ENCODE measurements around the gene RAD51B.

Gene RAD51B

GRCh38 chr14:68462683-68463082, 643.1 kb downstream of the RAD51B start:
- Mint-ChIP-seq H3K4me1 (ENCODE audit: low read depth) (no peaks in the 10 kb centered on the region), H3K36me3 (ENCODE audit: low read depth) (no peaks in the 10 kb centered on the region), H3K9me3 (no peaks in the 10 kb centered on the region), H3K27ac (no peak overlapping the region), H3K27me3 (ENCODE audit: low read depth) (no peaks in the 10 kb centered on the region), H3K4me3 (no peak overlapping the region)

GRCh38 chr14:68463299-68463698, 643.7 kb downstream of the RAD51B start:
- Mint-ChIP-seq H3K27ac (no peak overlapping the region), H3K4me1 (ENCODE audit: low read depth) (peaks cover 4% of the 10 kb centered on the region), H3K27me3 (ENCODE audit: low read depth) (no peaks in the 10 kb centered on the region), H3K4me3 (no peak overlapping the region), H3K9me3 (no peaks in the 10 kb centered on the region), H3K36me3 (ENCODE audit: low read depth) (no peaks in the 10 kb centered on the region)

DNA sequence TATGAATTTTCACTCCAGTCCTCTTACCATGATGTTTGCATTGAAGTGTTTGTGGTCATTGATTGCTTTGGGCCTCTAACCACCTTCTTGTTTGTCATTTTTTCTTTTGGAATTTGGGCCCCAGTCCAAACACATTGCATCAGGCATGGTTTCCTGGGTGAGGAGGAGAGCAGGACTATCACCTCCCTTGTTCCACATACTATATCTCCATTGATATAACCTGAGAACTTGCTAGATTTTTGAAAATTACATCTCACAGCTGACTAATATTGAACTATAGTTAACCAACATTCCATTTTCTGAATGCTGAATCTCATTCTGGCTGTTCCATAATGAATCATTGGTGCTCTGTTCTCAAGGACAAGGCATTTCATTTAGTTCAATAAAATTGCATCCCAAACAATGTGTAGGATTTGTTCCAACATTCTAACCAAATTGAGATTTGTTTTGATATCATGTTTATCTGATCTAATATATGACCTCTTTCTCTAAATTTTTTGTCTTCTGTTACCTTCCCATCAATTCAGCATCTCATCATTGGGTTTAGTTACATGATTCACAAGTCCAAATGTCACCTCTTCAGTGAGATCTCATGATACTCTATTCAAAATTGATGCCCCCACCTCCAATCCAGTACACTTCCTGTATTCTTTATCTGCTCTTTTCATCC, 644.3 kb downstream of the RAD51B start:
- Mint-ChIP-seq H3K36me3 (ENCODE audit: low read depth) (peaks cover 2% of the 10 kb centered on the region), H3K4me3 (no peak overlapping the region), H3K9me3 (no peaks in the 10 kb centered on the region), H3K4me1 (ENCODE audit: low read depth) (peaks cover 9% of the 10 kb centered on the region), H3K27me3 (ENCODE audit: low read depth) (no peaks in the 10 kb centered on the region), H3K27ac (no peak overlapping the region)

GRCh38 chr14:68464711-68465110, 645.1 kb downstream of the RAD51B start:
- no peak overlapping the region for H3K4me3 Mint-ChIP-seq

GRCh38 chr14:68466491-68466977, 647.0 kb downstream of the RAD51B start:
- H3K4me3 Mint-ChIP-seq: no peak overlapping the region
- peaks cover 3% of the 10 kb centered on the region for H3K36me3 Mint-ChIP-seq (ENCODE audit: low read depth)
- peaks cover 18% of the 10 kb centered on the region for H3K4me1 Mint-ChIP-seq (ENCODE audit: low read depth)
- H3K27me3 Mint-ChIP-seq (ENCODE audit: low read depth): no peaks in the 10 kb centered on the region
- no peaks in the 10 kb centered on the region for H3K9me3 Mint-ChIP-seq
- H3K27ac Mint-ChIP-seq: no peak overlapping the region

More at GRCh38 chr14:68464711-68465110, 645.1 kb downstream of the RAD51B start:
- Mint-ChIP-seq H3K27ac (no peak overlapping the region), H3K4me1 (ENCODE audit: low read depth) (peaks cover 15% of the 10 kb centered on the region), H3K9me3 (no peaks in the 10 kb centered on the region), H3K27me3 (ENCODE audit: low read depth) (no peaks in the 10 kb centered on the region), H3K36me3 (ENCODE audit: low read depth) (peaks cover 2% of the 10 kb centered on the region)

DNA sequence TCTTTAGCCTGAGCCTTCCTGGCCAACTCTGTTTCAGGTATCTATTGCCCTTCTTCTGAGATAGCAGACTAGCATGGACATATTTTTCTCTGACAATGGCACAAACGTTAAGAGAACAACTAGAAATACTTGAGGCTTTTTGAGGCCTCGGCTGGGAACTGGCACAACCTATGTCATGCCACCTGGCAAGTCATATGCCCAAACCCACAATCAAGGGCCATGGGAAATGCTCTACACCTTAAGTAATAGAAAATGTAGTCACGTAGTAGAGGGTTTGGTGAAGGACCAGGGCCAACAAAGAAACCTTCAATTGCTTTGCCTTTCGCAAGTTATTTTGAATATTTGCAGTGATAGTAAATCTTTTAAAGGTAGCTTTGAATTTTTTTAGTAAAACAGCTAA, 647.8 kb downstream of the RAD51B start:
- Mint-ChIP-seq H3K4me3 (no peak overlapping the region), H3K9me3 (no peaks in the 10 kb centered on the region), H3K27ac (no peak overlapping the region), H3K36me3 (ENCODE audit: low read depth) (peaks cover 3% of the 10 kb centered on the region), H3K4me1 (ENCODE audit: low read depth) (peaks cover 18% of the 10 kb centered on the region), H3K27me3 (ENCODE audit: low read depth) (no peaks in the 10 kb centered on the region)

GRCh38 chr14:68468437-68469207, 649.0 kb downstream of the RAD51B start:
- H3K27me3 Mint-ChIP-seq (ENCODE audit: low read depth): no peaks in the 10 kb centered on the region
- H3K9me3 Mint-ChIP-seq: no peaks in the 10 kb centered on the region
- H3K4me3 Mint-ChIP-seq: peak overlapping the region; percentile 35
- H3K36me3 Mint-ChIP-seq (ENCODE audit: low read depth): peaks cover 3% of the 10 kb centered on the region
- H3K27ac Mint-ChIP-seq: peak overlapping the region; percentile 91
- peaks cover 24% of the 10 kb centered on the region for H3K4me1 Mint-ChIP-seq (ENCODE audit: low read depth)

- Mint-ChIP-seq H3K36me3 (ENCODE audit: low read depth) (peaks cover 3% of the 10 kb centered on the region), H3K27ac (no peak overlapping the region), H3K4me3 (no peak overlapping the region), H3K4me1 (ENCODE audit: low read depth) (peaks cover 24% of the 10 kb centered on the region), H3K27me3 (ENCODE audit: low read depth) (no peaks in the 10 kb centered on the region), H3K9me3 (no peaks in the 10 kb centered on the region)
These were observed 649.7 kb downstream of the RAD51B start for GRCh38 chr14:68469208-68469713.

DNA sequence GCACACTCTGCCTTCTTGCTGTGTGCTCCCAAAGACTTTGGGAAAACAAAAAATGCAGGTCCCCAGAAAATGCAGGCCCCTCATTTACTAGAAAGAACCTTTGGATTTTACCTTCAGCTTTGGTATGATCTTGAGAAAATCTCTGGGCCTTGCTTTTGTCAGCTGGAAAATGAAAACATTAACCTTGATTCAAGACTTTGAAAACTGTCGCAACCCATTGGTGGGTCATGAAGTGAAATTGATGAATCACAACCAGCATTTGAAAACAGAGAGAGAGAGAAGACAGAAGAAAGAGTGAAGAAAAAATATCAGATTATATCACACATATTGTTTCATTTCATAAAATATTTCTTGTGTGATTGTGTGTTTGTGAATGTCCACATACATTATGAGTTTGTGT, 650.8 kb downstream of the RAD51B start:
- peaks cover 24% of the 10 kb centered on the region for H3K4me1 Mint-ChIP-seq (ENCODE audit: low read depth)

DNA sequence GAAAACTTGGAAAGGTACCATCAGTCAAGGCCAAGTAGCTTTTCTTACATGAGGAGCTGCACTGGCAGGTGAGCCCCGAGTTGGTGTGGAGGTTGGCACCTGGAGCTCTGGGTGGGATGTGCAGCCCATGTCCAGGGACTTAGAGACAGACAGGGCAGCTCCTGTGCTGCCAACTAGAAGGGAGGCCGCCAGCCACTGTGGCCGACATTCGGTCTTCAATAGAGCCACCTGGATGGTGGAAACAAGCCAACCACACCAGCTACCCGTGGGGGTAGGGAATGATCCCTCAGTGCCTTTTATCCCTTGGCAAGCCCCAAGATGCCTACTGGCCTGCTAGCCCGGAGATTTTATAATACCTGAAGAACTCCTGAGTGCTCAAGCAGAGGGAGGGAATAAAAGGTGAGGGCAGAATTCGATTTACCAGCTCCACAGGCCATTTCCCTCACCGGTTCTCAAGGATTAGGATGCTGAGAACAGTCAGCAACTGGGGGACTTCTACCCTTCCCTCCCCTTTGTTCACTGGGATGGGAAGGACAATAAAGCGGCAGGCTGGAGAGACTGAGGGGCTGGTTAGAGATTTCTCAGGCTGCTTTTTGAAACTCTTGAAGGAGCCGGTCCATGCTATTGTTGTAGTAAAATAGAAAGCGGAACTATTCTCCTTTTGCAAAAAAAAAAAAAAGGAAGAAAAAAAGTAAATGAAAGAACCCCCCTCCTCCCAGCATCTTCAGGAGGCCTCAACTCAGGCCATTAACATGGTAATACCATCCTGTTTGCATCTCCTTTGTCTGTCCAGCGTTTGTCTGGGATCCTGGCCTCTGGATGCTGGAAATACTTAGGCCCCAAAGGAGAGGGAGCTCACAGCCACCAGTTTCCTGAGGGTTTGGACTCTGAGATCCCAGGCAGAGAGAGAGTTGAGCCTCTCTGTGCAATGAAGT, 651.7 kb downstream of the RAD51B start:
- peaks cover 24% of the 10 kb centered on the region for H3K4me1 Mint-ChIP-seq (ENCODE audit: low read depth)

More for the DNA sequence above, 650.8 kb downstream of the RAD51B start:
- peaks cover 3% of the 10 kb centered on the region for H3K36me3 Mint-ChIP-seq (ENCODE audit: low read depth)
- H3K27me3 Mint-ChIP-seq (ENCODE audit: low read depth): no peaks in the 10 kb centered on the region
- no peak overlapping the region for H3K4me3 Mint-ChIP-seq
- H3K27ac Mint-ChIP-seq: no peak overlapping the region
- no peaks in the 10 kb centered on the region for H3K9me3 Mint-ChIP-seq

DNA sequence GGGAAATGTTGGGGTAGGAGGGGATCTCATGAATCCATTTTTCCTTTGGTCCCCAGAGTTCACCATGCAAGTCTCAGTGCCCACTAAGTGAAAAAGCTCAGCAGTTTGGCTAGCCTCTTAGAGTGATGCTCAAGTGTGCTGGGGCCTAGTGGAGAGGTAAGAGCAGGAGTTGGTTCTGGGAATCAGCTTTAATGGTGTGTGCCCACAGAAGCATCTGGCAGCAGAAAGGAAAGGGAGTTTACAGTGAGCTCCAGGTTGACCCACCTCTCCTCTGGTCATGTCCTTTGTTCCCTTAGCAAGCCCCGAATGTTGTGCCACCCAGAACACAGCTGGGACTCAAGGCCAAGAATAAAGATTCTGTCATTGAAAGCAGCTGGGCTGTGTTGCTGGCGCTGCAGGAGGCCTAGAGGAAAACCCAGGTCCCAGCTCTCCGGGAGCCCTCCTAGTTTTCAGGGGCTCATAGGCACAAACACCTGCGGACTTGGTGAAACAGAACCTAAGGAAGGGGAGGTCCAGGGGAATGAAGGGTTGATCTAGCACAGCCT, 652.5 kb downstream of the RAD51B start:
- H3K9me3 Mint-ChIP-seq: no peaks in the 10 kb centered on the region
- no peaks in the 10 kb centered on the region for H3K27me3 Mint-ChIP-seq (ENCODE audit: low read depth)
- peaks cover 24% of the 10 kb centered on the region for H3K4me1 Mint-ChIP-seq (ENCODE audit: low read depth)
- H3K4me3 Mint-ChIP-seq: no peak overlapping the region
- peaks cover 3% of the 10 kb centered on the region for H3K36me3 Mint-ChIP-seq (ENCODE audit: low read depth)
- peak overlapping the region; percentile 11 for H3K27ac Mint-ChIP-seq

More for the DNA sequence above, 651.7 kb downstream of the RAD51B start:
- Mint-ChIP-seq H3K27me3 (ENCODE audit: low read depth) (no peaks in the 10 kb centered on the region), H3K4me3 (no peak overlapping the region), H3K36me3 (ENCODE audit: low read depth) (peaks cover 3% of the 10 kb centered on the region), H3K27ac (peak overlapping the region; percentile 11), H3K9me3 (no peaks in the 10 kb centered on the region)

DNA sequence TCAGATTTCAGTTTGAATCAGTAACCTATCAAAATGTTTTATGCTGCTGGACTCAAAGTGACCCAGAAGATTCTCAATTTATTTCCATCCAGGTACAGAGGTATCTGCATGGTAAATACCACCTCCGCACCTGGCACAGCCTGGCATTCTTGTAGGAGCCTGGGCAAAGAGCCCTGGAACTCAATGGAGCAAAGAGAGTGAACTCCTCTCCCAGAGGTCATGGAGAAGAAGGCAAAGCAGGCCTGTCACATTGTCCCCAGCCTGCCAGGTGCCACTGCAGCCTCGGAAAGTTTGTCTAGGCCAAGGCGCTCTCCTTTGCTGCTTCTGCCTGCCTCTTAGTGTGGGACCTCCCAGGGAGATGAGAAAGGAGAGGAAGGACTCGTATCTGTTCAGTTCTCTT, 653.5 kb downstream of the RAD51B start:
- H3K27me3 Mint-ChIP-seq (ENCODE audit: low read depth): no peaks in the 10 kb centered on the region
- H3K27ac Mint-ChIP-seq: no peak overlapping the region
- peaks cover 23% of the 10 kb centered on the region for H3K4me1 Mint-ChIP-seq (ENCODE audit: low read depth)
- H3K4me3 Mint-ChIP-seq: no peak overlapping the region
- H3K36me3 Mint-ChIP-seq (ENCODE audit: low read depth): peaks cover 3% of the 10 kb centered on the region
- no peaks in the 10 kb centered on the region for H3K9me3 Mint-ChIP-seq

DNA sequence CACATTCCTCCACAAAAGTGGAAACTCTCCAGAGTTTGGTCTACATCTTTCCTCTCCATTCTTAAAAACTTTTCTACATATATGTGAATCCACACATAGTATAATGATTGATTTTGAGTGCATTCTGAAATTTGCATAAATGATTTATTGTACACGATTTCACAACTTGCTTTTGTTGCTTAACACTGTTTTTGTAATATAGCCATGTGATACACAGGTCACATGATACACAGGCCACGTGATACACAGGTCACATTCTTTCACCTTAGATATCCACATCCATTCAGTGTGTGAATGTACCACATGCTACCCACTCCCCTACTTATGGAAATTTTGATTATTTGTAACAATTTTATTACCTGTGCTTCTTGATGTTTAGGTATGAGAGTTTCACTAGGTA, 654.2 kb downstream of the RAD51B start:
- Mint-ChIP-seq H3K9me3 (no peaks in the 10 kb centered on the region), H3K4me3 (no peak overlapping the region), H3K27ac (no peak overlapping the region), H3K27me3 (ENCODE audit: low read depth) (no peaks in the 10 kb centered on the region), H3K36me3 (ENCODE audit: low read depth) (peaks cover 1% of the 10 kb centered on the region), H3K4me1 (ENCODE audit: low read depth) (peaks cover 16% of the 10 kb centered on the region)

GRCh38 chr14:68474741-68475140, 655.2 kb downstream of the RAD51B start:
- H3K36me3 Mint-ChIP-seq (ENCODE audit: low read depth): peaks cover 3% of the 10 kb centered on the region
- no peak overlapping the region for H3K4me3 Mint-ChIP-seq
- peaks cover 9% of the 10 kb centered on the region for H3K4me1 Mint-ChIP-seq (ENCODE audit: low read depth)
- no peak overlapping the region for H3K27ac Mint-ChIP-seq
- no peaks in the 10 kb centered on the region for H3K27me3 Mint-ChIP-seq (ENCODE audit: low read depth)
- no peaks in the 10 kb centered on the region for H3K9me3 Mint-ChIP-seq

Data from T-helper 1 cell treated with Interleukin-12 subunit alpha and Interleukin-12 subunit beta and Interleukin-4 antibody, amounts not matched to agents 30 μg/mL and 1 μg/mL, for 36 hours (primary cell).